ENCODE data around the gene ZBTB21. TPM values are rescaled to one million over a fixed set of nuclear protein-coding genes. Genes with fewer than 3 reads are reported as not detected.

ZBTB21 gene
- total RNA-seq, 1 donor from 2014 or later: 31.8 TPM

- no peaks in the 10 kb centered on the region for H3K4me1 Mint-ChIP-seq (ENCODE audit: low read depth)
- intact Hi-C loops (cut with micrococcal nuclease): no loop called here
- no peaks in the 10 kb centered on the region for H3K36me3 Mint-ChIP-seq (ENCODE audit: low read depth)
- H3K9me3 Mint-ChIP-seq: no peaks in the 10 kb centered on the region
- DNase-seq (ENCODE audit: low spot score): no peak
- no peak overlapping the region for H3K27ac Mint-ChIP-seq
- H3K27me3 Mint-ChIP-seq (ENCODE audit: insufficient read depth): no peaks in the 10 kb centered on the region
- no peak overlapping the region for H3K4me3 Mint-ChIP-seq
Measured at GRCh38 chr21:41942457-41942856, 67.7 kb downstream of the ZBTB21 start.

GRCh38 chr21:41941941-41942340 lies 68.2 kb downstream of the ZBTB21 start:
- Mint-ChIP-seq H3K36me3 (ENCODE audit: low read depth) (no peaks in the 10 kb centered on the region), H3K4me3 (no peak overlapping the region), H3K9me3 (no peaks in the 10 kb centered on the region), H3K27ac (no peak overlapping the region), H3K27me3 (ENCODE audit: insufficient read depth) (no peaks in the 10 kb centered on the region), H3K4me1 (ENCODE audit: low read depth) (no peaks in the 10 kb centered on the region)
- intact Hi-C loops (cut with micrococcal nuclease): no loop called here
- no peak for DNase-seq (ENCODE audit: low spot score)

GRCh38 chr21:41940431-41940830 lies 69.7 kb downstream of the ZBTB21 start:
- Mint-ChIP-seq H3K4me1 (ENCODE audit: low read depth) (no peaks in the 10 kb centered on the region), H3K27ac (no peak overlapping the region), H3K36me3 (ENCODE audit: low read depth) (no peaks in the 10 kb centered on the region), H3K4me3 (no peak overlapping the region), H3K27me3 (ENCODE audit: insufficient read depth) (peaks cover 2% of the 10 kb centered on the region), H3K9me3 (no peaks in the 10 kb centered on the region)
- intact Hi-C loops (cut with micrococcal nuclease): no loop called here
- no peak for DNase-seq (ENCODE audit: low spot score)

- DNase-seq (ENCODE audit: low spot score): no peak
Measured at GRCh38 chr21:41939391-41939790, 70.8 kb downstream of the ZBTB21 start.

More at GRCh38 chr21:41939391-41939790, 70.8 kb downstream of the ZBTB21 start:
- no peaks in the 10 kb centered on the region for H3K36me3 Mint-ChIP-seq (ENCODE audit: low read depth)
- intact Hi-C loops (cut with micrococcal nuclease): no loop called here
- no peak overlapping the region for H3K4me3 Mint-ChIP-seq
- no peaks in the 10 kb centered on the region for H3K9me3 Mint-ChIP-seq
- no peaks in the 10 kb centered on the region for H3K4me1 Mint-ChIP-seq (ENCODE audit: low read depth)
- peaks cover 3% of the 10 kb centered on the region for H3K27me3 Mint-ChIP-seq (ENCODE audit: insufficient read depth)
- H3K27ac Mint-ChIP-seq: no peak overlapping the region

Other genes starting within 250 kb of the ZBTB21 start
- gene RIPK4, start 243.3 kb downstream of the ZBTB21 start, total RNA-seq: not detected in 2 replicates
- gene PRDM15, start 131.0 kb downstream of the ZBTB21 start, total RNA-seq: 18.1 and 18.4 TPM in 2 replicates
- gene C2CD2, start 56.3 kb downstream of the ZBTB21 start, total RNA-seq: 9.5 and 10.2 TPM in 2 replicates
- gene UMODL1, start 61.0 kb upstream of the ZBTB21 start, total RNA-seq: not detected in 2 replicates
- gene ABCG1, start 208.8 kb upstream of the ZBTB21 start, total RNA-seq: 9.3 and 10.2 TPM in 2 replicates

Measured in activated T-helper 1 cell treated with anti-CD3 and anti-CD28 coated beads, Interleukin-12 subunit alpha, Interleukin-12 subunit beta, Interleukin-2, Interleukin-4 antibody, amounts not matched to agents 30 ng/mL and 10 ng/mL and 1 ng/mL, durations not matched to agents 14 hours and 24 hours and 36 hours (primary cell).